ENCODE measurements around the gene TRAPPC11.

Gene TRAPPC11

GRCh38 chr4:183758061-183758757 is 99.1 kb downstream of the TRAPPC11 start:
- no peak for DNase-seq (ENCODE audit: low read depth)

GRCh38 chr4:183758758-183759447 is 99.8 kb downstream of the TRAPPC11 start:
- DNase-seq (ENCODE audit: low read depth): no peak

GRCh38 chr4:183760326-183760725 is 101.2 kb downstream of the TRAPPC11 start:
- DNase-seq (ENCODE audit: low read depth): no peak

Data from activated T-helper 9 cell treated with anti-CD3 and anti-CD28 coated beads, Interleukin-2, amount 50 U/mL, for 16 hours (primary cell).